Gastrocnemius medialis (tissue), 4 donors: ENCODE measurements around the gene PRRC2B. TPM values are rescaled to one million over a fixed set of nuclear protein-coding genes. Genes with fewer than 3 reads are reported as not detected.
"Not testable (repeated sequence)": the region's sequence is repeated elsewhere in the genome, so short reads cannot be mapped to it uniquely, and the experiment has no call there.

Experiments used
- ATAC-seq, 2 donors: fragments of 150-250 bp; one replicate each; pipeline ENCODE4 v1.9.1; 2016
- DNase-seq, 2 donors: peaks; one replicate each; pipeline ENCODE4 v3.0.0-alpha.2; 2019
- H3K27ac ChIP-seq, 4 donors: fragments of 200-600 bp; sonication (generic); 1 replicate in 1 of 4; 2 replicates in 3 of 4; pipeline ENCODE4 v1.5.1; 2016 to 2018; ENCODE audit warnings: mild to moderate bottlenecking in 2 of 4, moderate library complexity in 1 of 4
- H3K27me3 ChIP-seq, 3 donors: fragments of 200-600 bp; sonication (generic) in 2 of 3; 1 replicate in 1 of 3; 2 replicates in 2 of 3; pipeline versions ENCODE4 v1.5.1 to v1.6.0; 2016 to 2019; ENCODE audit warnings: mild to moderate bottlenecking in 1 of 3, moderate library complexity in 1 of 3
- H3K36me3 ChIP-seq, 2 donors: fragments of 200-600 bp; sonication (generic) in 1 of 2; one replicate each; pipeline ENCODE4 v1.5.1; 2017 to 2018
- H3K4me1 ChIP-seq, 2 donors: fragments of 200-600 bp; sonication (generic) in 1 of 2; one replicate each; pipeline ENCODE4 v1.5.1; 2016 to 2017; ENCODE audit warnings: mild to moderate bottlenecking in 2 of 2
- H3K4me3 ChIP-seq, 4 donors: fragments of 200-600 bp; sonication (generic) in 3 of 4; 1 replicate in 1 of 4; 2 replicates in 3 of 4; pipeline ENCODE4 v1.5.1; 2016 to 2019; ENCODE audit warnings: mild to moderate bottlenecking in 2 of 4
- H3K9me3 ChIP-seq, 3 donors: fragments of 200-600 bp; sonication (generic) in 2 of 3; 1 replicate in 1 of 3; 2 replicates in 2 of 3; pipeline ENCODE4 v1.5.1; 2016 to 2019
- POLR2A ChIP-seq, 2 donors: fragments of 450-650 bp; IDR thresholded peaks; one replicate each; pipeline ENCODE4 v1.6.1; 2017; ENCODE audit warnings: antibody characterized with exemption in 2 of 2, mild to moderate bottlenecking in 2 of 2, moderate library complexity in 2 of 2
- in situ Hi-C, 4 donors: fragments of 200-750 bp; cut with MboI; loops; one replicate each; pipeline versions ENCODE4 v1.15.0 to v1.8.0; 2017; ENCODE audit warnings: low sequenced_read_pairs in 4 of 4
- intact Hi-C: fragments of 100-400 bp; cut with DNase I; formaldehyde crosslinking; loops from one replicate; pipeline ENCODE4 v1.15.1; 2023; ENCODE audit warnings: low total_unique reads
- total RNA-seq, 4 donors: library from RNA; depleted of rRNA; stranded (reverse); fragments of >200 nt; gene quantifications; one replicate each; pipeline versions ENCODE4 v1.1.0 to v1.2.3, GENCODE V29; 2016
- TF ChIP-seq, protein P1 (sequence below), 5 experiments: fragments of 450-650 bp in 3 of 5; fragments of 200-600 bp in 2 of 5; sonication (generic) in 2 of 5; IDR thresholded peaks in 4 of 5; conservative IDR thresholded peaks in 1 of 5; 1 replicate in 4 of 5; 2 replicates in 1 of 5; pipeline ENCODE4 v1.5.1; 2016 to 2019; ENCODE audit warnings: antibody characterized with exemption in 5 of 5, mild to moderate bottlenecking in 3 of 5, moderate library complexity in 3 of 5

PRRC2B gene
- total RNA-seq, 4 donors from 2014 or later, result 29.9 to 41.6 (median 37.2) TPM

DNA sequence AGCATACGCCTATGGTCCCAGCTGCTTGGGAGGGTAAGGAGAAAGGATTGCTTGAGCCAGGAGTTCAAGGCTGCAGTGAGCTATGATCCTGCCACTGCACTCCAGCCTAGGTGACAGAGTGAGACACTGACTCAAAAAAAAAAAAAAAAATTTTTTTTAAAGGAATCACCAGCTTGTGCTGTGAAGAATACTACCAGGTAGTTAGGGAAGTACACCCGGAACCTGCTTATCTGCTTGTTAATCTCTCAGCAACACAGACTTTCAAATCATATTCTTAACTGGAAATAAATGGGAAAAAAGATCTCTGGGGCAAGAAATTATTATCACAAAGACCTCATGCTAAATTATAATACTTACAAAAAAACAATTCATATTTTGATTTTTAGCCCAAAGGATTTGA lies 26.4 kb upstream of the PRRC2B start:
- in situ Hi-C loops, result loop anchor here in 2 of 4 donors (25.0 kb wide), 2 partner anchors 95 to 370 kb away; partner anchors contain the start of gene RAPGEF1 (in 2 of the 2)
- intact Hi-C loops, result no loop called here
- H3K4me1 ChIP-seq, result peaks cover 2 to 3% of the 10 kb centered on the region in 2 donors
- no peaks in the 10 kb centered on the region for H3K9me3 ChIP-seq
- ATAC-seq (no peak), DNase-seq (no peak)
- H3K27ac ChIP-seq, result no peak overlapping the region
- H3K4me3 ChIP-seq, result no peak overlapping the region
- TF ChIP-seq POLR2A (IDR thresholded peaks at IDR 0.05), result no peak
- TF ChIP-seq, protein P1, sequence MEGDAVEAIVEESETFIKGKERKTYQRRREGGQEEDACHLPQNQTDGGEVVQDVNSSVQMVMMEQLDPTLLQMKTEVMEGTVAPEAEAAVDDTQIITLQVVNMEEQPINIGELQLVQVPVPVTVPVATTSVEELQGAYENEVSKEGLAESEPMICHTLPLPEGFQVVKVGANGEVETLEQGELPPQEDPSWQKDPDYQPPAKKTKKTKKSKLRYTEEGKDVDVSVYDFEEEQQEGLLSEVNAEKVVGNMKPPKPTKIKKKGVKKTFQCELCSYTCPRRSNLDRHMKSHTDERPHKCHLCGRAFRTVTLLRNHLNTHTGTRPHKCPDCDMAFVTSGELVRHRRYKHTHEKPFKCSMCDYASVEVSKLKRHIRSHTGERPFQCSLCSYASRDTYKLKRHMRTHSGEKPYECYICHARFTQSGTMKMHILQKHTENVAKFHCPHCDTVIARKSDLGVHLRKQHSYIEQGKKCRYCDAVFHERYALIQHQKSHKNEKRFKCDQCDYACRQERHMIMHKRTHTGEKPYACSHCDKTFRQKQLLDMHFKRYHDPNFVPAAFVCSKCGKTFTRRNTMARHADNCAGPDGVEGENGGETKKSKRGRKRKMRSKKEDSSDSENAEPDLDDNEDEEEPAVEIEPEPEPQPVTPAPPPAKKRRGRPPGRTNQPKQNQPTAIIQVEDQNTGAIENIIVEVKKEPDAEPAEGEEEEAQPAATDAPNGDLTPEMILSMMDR (IDR thresholded peaks at IDR 0.05 in 4 of 5, conservative IDR thresholded peaks at IDR 0.05 in 1 of 5), result no peak
- no peaks in the 10 kb centered on the region for H3K27me3 ChIP-seq
- H3K36me3 ChIP-seq, result no peaks in the 10 kb centered on the region

DNA sequence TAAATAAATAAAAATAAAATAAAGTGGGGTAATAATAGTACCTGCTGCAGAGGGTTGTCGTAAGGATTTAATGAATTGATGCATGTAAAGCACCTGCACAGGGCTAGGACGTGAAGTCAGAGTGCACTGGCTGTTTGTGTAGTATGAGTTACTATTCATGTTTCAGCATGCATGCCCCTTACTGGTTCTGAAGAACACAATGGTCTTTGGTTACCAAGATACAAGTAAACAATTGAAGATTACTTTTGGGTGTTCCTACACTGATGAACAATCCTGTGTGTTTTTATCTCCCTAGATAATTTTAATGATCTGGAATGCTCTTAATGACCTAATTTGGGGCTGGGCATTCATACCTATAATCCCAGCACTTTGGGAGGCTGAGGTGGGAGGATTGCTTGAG lies 23.2 kb upstream of the PRRC2B start:
- no peak for ATAC-seq
- in situ Hi-C loops (loop anchor here in 2 of 4 donors (25.0 kb wide), 2 partner anchors 92 to 367 kb away; partner anchors contain the start of gene RAPGEF1 (in 2 of the 2)), intact Hi-C loops (no loop called here)
- Histone ChIP-seq H3K27ac (no peak overlapping the region), H3K27me3 (no peaks in the 10 kb centered on the region), H3K9me3 (no peaks in the 10 kb centered on the region), H3K4me1 (peaks cover 12 to 14% of the 10 kb centered on the region in 2 donors), H3K4me3 (no peak overlapping the region), H3K36me3 (no peaks in the 10 kb centered on the region)
- TF ChIP-seq, protein P1 (IDR thresholded peaks at IDR 0.05 in 4 of 5, conservative IDR thresholded peaks at IDR 0.05 in 1 of 5), result no peak
- TF ChIP-seq POLR2A (IDR thresholded peaks at IDR 0.05), result no peak
- DNase-seq, result no peak

DNA sequence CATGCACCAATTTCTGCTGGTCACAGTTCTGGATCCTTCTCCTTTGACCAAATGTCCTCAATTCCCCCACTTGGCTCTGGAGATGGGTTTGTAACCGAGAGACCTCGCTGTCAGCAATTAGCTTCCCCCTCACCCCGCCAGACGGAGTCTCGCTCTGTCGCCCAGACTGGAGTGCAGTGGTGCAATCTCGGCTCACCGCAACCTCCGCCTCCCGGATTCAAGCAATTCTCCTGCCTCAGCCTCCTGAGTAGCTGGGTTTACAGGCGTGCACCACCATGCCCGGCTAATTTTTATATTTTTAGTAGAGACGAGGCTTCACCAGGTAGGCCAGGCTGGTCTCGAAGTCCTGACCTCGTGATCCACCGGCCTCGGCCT lies 21.3 kb upstream of the PRRC2B start:
- DNase-seq, result not testable (repeated sequence)

DNA sequence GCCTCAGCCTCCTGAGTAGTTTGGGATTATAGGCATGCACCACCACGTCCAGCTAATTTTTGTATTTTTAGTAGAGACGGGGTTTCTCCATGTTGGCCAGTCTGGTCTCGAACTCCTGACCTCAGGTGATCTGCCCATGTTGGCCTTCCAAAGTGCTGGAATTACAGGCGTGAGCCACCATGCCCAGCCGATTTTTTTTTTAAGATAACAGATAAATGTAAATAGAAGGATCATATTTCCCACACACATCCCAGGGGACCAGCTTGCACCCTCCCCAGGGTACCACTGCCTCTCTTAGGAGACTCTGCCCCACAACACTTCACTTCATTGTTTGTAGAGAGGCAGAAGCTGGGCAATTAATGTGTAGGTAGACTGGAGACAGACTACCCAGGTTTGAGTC lies 19.2 kb upstream of the PRRC2B start:
- intact Hi-C loops, H3K36me3 ChIP-seq, DNase-seq, H3K27me3 ChIP-seq, H3K9me3 ChIP-seq, ATAC-seq, H3K4me3 ChIP-seq: not testable (repeated sequence)
- H3K4me1 ChIP-seq, result peaks cover 12 to 14% of the 10 kb centered on the region in 2 donors
- in situ Hi-C loops, result loop anchor here in 3 of 4 donors (25.0 kb wide), 3 partner anchors 88 to 363 kb away; partner anchors contain the start of gene RAPGEF1 (in 2 of the 3)
- H3K27ac ChIP-seq, result peak overlapping the region in 1 of 4 donors; percentile 89

More for the DNA sequence above, 21.3 kb upstream of the PRRC2B start:
- not testable (repeated sequence) for H3K27me3 ChIP-seq, H3K9me3 ChIP-seq, ATAC-seq, H3K36me3 ChIP-seq
- Histone ChIP-seq H3K27ac (peak overlapping the region; percentile 89 to 95 (median 94)), H3K4me1 (peaks cover 12 to 14% of the 10 kb centered on the region in 2 donors), H3K4me3 (peak overlapping the region; percentile 67 to 76 (median 73))
- in situ Hi-C loops, result loop anchor here in 2 of 4 donors (25.0 kb wide), 2 partner anchors 90 to 365 kb away; partner anchors contain the start of gene RAPGEF1 (in 2 of the 2)
- intact Hi-C loops, result loop anchor here (2.0 kb wide), 1 partner anchor 50 kb away; no protein-coding TSS in a partner anchor

DNA sequence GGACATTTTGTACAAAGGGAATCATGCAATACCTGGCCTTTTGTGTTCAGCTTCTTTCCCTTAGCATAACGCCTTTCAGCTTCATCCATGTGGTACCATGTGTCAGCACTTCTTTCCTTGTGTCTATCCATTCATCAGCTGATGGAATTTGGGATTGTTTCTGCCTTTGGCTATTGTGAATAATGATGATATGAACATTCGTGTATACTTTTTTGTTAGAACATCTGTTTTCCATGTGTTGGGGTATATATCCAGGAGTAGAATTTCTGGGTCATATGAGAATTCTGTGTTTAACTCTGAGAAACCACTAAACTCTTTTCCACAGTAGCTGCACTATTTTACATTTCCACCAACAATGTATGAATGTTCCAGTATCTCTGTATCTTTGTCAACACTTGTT lies 14.8 kb upstream of the PRRC2B start:
- Histone ChIP-seq H3K27me3 (no peaks in the 10 kb centered on the region), H3K27ac (no peak overlapping the region), H3K36me3 (no peaks in the 10 kb centered on the region), H3K4me1 (peaks cover 14 to 17% of the 10 kb centered on the region in 2 donors), H3K9me3 (no peaks in the 10 kb centered on the region), H3K4me3 (no peak overlapping the region)
- in situ Hi-C loops, result loop anchor here in 2 of 4 donors (25.0 kb wide), 1 partner anchor 108 kb away; no protein-coding TSS in a partner anchor
- TF ChIP-seq POLR2A (IDR thresholded peaks at IDR 0.05), result no peak
- TF ChIP-seq, protein P1 (IDR thresholded peaks at IDR 0.05 in 4 of 5, conservative IDR thresholded peaks at IDR 0.05 in 1 of 5), result no peak
- DNase-seq, result no peak
- intact Hi-C loops, result no loop called here
- ATAC-seq, result no peak
